ENCODE measurements around the gene NPAS2. TPM values are rescaled to one million over a fixed set of nuclear protein-coding genes. Genes with fewer than 3 reads are reported as not detected.
A peak's percentile ranks its signal among the peaks of the same experiment; 100 is the strongest.

The NPAS2 gene
- total RNA-seq (2021; ENCODE audit: unreplicated experiment): 20.4 TPM
- polyA plus RNA-seq (2012): 25.1 and 29.9 TPM in 2 replicates
- percentile 64 among the genes with signal in this experiment for Bru-seq, nascent RNA
- BruChase-seq, experiment 1, labeled RNA remaining after a 6-hour chase: percentile 61 among the genes with signal in this experiment
- percentile 61 among the genes with signal in this experiment for BruChase-seq, experiment 2, labeled RNA remaining after a 2-hour chase
- long read RNA-seq, partial matches to known transcripts: 7 of 12 reads
- long read RNA-seq, other reads (novel, unspliced or antisense): 5 of 12 reads

DNA sequence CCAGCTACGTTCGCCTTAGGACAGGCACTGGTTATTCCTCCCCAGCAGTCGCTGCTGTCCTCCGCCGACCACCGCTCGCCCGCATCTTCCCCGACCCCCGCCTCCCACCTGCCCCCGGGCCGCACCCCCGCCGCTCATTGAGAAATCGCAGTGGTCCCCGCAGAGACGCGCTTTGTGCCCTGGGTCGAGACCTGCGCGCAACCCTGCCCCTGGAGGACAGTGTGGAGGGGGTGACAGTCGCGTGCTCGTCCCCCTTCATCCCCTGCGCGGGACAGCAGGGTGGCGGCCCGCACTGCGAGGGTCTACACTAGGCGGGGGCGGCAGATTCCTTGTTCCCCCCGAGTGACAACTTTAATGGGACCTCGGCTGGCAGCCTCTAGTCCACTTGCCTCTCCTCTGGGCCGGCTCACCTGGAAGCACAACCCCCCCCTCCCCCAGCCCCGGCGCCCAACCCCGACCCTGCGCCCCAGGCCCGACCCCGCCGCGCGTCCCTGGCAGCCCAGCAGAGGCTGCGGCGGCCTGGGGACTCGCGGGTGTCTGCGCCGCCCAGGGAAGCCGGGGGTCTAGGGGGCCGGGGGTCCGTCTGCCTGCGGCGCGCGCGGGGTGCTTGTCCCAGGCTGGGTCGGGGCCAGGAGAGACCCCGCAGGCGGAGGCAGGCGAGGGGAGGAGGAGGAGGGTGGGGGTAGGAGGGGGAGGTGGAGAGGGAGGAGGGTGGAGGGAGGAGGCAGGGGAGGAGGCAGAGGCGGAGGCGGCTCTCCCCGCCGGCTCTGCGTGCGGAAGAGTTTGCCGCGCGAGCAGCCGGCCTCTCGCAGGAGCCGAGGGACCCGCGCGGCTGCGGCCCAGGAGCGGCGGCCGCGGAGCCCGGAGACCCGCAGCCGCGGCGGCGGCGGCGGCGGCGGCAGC is at the start of gene NPAS2:
TSS of gene NPAS2 (plus strand) at position 770 of the 903 bp plus-strand sequence. CDS start 84,616 bp downstream, outside the sequence.
- Histone ChIP-seq H2AFZ (ENCODE audit: low read depth, low read length, poor library complexity, severe bottlenecking) (peak within 1 kb of the TSS; percentile 0), H3K79me2 (ENCODE audit: insufficient read depth, low read length) (peaks cover 11% of the 10 kb centered on the region), H3K27ac (ENCODE audit: low read depth, low read length) (peak within 1 kb of the TSS; percentile 58), H3K9me2 (ENCODE audit: insufficient read depth) (no peaks in the 10 kb centered on the region), H4K20me1 (ENCODE audit: insufficient read depth) (no peaks in the 10 kb centered on the region), H3K4me1 (ENCODE audit: control insufficient read depth in 1 of 2, insufficient read depth in 2 of 2, low read length in 2 of 2) (peaks cover 3 to 41% of the 10 kb centered on the region in 2 experiments; a peak in 3 of 4 replicates), H3K4me3 (replicated peaks in 1 of 2; ENCODE audit: low read depth in 1 of 2, low read length in 2 of 2) (peak within 1 kb of the TSS; percentile 60 to 67), H3K36me3 (ENCODE audit: control insufficient read depth in 1 of 2, insufficient read depth in 2 of 2, low read length in 2 of 2) (no peaks in the 10 kb centered on the region), H3K9ac (ENCODE audit: low read length) (peak within 1 kb of the TSS; percentile 73), H3K9me3 (ENCODE audit: control insufficient read depth in 1 of 2, insufficient read depth in 1 of 2, low read depth in 1 of 2, low read length in 2 of 2) (no peaks in the 10 kb centered on the region), H3K4me2 (ENCODE audit: low read length) (peak within 1 kb of the TSS; percentile 96), H3K27me3 (ENCODE audit: insufficient read depth, low read length) (no peaks in the 10 kb centered on the region)
- ChIA-PET RAD21 (ENCODE audit: low non-redundant PET in 1 of 2, low total read pairs in 2 of 2, uncharacterized antibody in 2 of 2, unreplicated experiment in 2 of 2) (no interaction called here), CTCF (no interaction called here), POLR2A (interaction anchor here (0.7 to 1.0 kb wide), 2 partner anchors 182 to 257 kb away, joined by 3 to 4 read pairs; partner anchors contain the start of genes PDCL3 and RPL31)
- intact Hi-C loops (cut with micrococcal nuclease): loop anchor here (5.0 to 10.0 kb wide), 3 partner anchors 83 to 205 kb away; no protein-coding TSS in a partner anchor
- TF ChIP-seq POLR2A (IDR thresholded peaks at IDR 0.05; ENCODE audit: borderline replicate concordance, extremely low read depth, insufficient read depth, insufficient read length): peak; percentile 21
- no peak for TF ChIP-seq EGR1 (IDR thresholded peaks at IDR 0.05; ENCODE audit: low read depth)
- TF ChIP-seq CBX3 (IDR thresholded peaks at IDR 0.05; ENCODE audit: low read depth): no peak
- TF ChIP-seq POLR2AphosphoS5 (IDR thresholded peaks at IDR 0.05; ENCODE audit: low read depth, low read length): peak; percentile 42
- TF ChIP-seq SP1 (IDR thresholded peaks at IDR 0.05; ENCODE audit: low read depth): no peak
- DNase-seq (ENCODE audit: low read depth, low spot score) (no peak), ATAC-seq (peak; percentile 75)
- no TSS peak for BruUV-seq (replicated peaks)

DNA sequence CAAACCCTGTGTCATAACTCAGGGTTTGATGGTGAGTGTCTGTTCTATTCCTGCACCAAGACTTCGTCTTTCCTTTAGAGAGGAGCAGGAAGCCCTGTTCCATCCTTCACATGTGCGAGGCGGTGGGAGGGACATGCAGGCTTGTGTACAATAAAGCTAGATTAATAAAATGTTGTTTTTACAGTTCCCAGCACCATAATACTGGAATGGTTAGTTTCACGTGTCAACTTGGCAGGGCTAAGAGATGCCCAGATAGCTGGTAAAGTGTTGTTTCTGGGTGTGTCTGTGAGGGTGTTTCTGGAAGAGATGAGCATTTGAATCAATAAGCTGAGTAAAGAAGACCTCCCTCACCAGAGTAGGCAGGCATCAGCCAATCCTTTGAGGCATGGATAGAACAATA is 48.8 kb upstream of the NPAS2 start:
- H3K9me3 ChIP-seq (ENCODE audit: control insufficient read depth in 1 of 2, insufficient read depth in 1 of 2, low read depth in 1 of 2, low read length in 2 of 2): no peaks in the 10 kb centered on the region
- no peak overlapping the region for H3K4me3 ChIP-seq (replicated peaks in 1 of 2; ENCODE audit: low read depth in 1 of 2, low read length in 2 of 2)
- intact Hi-C loops (cut with micrococcal nuclease): no loop called here
- H3K9ac ChIP-seq (ENCODE audit: low read length): no peak overlapping the region
- no peaks in the 10 kb centered on the region for H3K79me2 ChIP-seq (ENCODE audit: insufficient read depth, low read length)
- H3K4me1 ChIP-seq (ENCODE audit: control insufficient read depth in 1 of 2, insufficient read depth in 2 of 2, low read length in 2 of 2): peaks cover 0 to 20% of the 10 kb centered on the region in 2 experiments; a peak in 2 of 4 replicates
- no peaks in the 10 kb centered on the region for H3K9me2 ChIP-seq (ENCODE audit: insufficient read depth)
- no peak for DNase-seq (ENCODE audit: low read depth, low spot score)
- ATAC-seq: no peak
- H3K27ac ChIP-seq (ENCODE audit: low read depth, low read length): no peak overlapping the region
- no peaks in the 10 kb centered on the region for H4K20me1 ChIP-seq (ENCODE audit: insufficient read depth)
- BruUV-seq (replicated peaks): no TSS peak
- H2AFZ ChIP-seq (ENCODE audit: low read depth, low read length, poor library complexity, severe bottlenecking): no peak overlapping the region
- H3K27me3 ChIP-seq (ENCODE audit: insufficient read depth, low read length): no peaks in the 10 kb centered on the region
- CTCF ChIA-PET: no interaction called here
- RAD21 ChIA-PET (ENCODE audit: low non-redundant PET in 1 of 2, low total read pairs in 2 of 2, uncharacterized antibody in 2 of 2, unreplicated experiment in 2 of 2): interaction anchor here in 1 of 2 experiments (0.7 kb wide), 1 partner anchor 161 kb away, joined by 5 read pairs; no protein-coding TSS in a partner anchor
- H3K4me2 ChIP-seq (ENCODE audit: low read length): no peak overlapping the region
- POLR2A ChIA-PET: no interaction called here
- H3K36me3 ChIP-seq (ENCODE audit: control insufficient read depth in 1 of 2, insufficient read depth in 2 of 2, low read length in 2 of 2): no peaks in the 10 kb centered on the region
- TF ChIP-seq RAD21 (IDR thresholded peaks at IDR 0.05; ENCODE audit: low read depth) (no peak), ZFX (IDR thresholded peaks at IDR 0.05) (no peak), JUND (IDR thresholded peaks at IDR 0.05) (no peak), CEBPB (IDR thresholded peaks at IDR 0.05; ENCODE audit: low read depth) (no peak), YY1 (IDR thresholded peaks at IDR 0.05; ENCODE audit: extremely low read depth, insufficient replicate concordance, low read depth, low read length) (no peak), CBX3 (IDR thresholded peaks at IDR 0.05; ENCODE audit: low read depth) (no peak), SRF (IDR thresholded peaks at IDR 0.05; ENCODE audit: low read depth) (no peak), ELF1 (IDR thresholded peaks at IDR 0.05; ENCODE audit: borderline replicate concordance, low read depth) (no peak), SIN3A (IDR thresholded peaks at IDR 0.05; ENCODE audit: low read depth) (no peak), POLR2AphosphoS5 (IDR thresholded peaks at IDR 0.05; ENCODE audit: low read depth, low read length) (no peak), ZBTB33 (IDR thresholded peaks at IDR 0.05; ENCODE audit: extremely low read depth, insufficient replicate concordance, low read length) (no peak)
- TF ChIP-seq, protein P1, sequence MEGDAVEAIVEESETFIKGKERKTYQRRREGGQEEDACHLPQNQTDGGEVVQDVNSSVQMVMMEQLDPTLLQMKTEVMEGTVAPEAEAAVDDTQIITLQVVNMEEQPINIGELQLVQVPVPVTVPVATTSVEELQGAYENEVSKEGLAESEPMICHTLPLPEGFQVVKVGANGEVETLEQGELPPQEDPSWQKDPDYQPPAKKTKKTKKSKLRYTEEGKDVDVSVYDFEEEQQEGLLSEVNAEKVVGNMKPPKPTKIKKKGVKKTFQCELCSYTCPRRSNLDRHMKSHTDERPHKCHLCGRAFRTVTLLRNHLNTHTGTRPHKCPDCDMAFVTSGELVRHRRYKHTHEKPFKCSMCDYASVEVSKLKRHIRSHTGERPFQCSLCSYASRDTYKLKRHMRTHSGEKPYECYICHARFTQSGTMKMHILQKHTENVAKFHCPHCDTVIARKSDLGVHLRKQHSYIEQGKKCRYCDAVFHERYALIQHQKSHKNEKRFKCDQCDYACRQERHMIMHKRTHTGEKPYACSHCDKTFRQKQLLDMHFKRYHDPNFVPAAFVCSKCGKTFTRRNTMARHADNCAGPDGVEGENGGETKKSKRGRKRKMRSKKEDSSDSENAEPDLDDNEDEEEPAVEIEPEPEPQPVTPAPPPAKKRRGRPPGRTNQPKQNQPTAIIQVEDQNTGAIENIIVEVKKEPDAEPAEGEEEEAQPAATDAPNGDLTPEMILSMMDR (IDR thresholded peaks at IDR 0.05 in 2 of 3, conservative IDR thresholded peaks at IDR 0.05 in 1 of 3; ENCODE audit: borderline replicate concordance in 1 of 3, insufficient read depth in 1 of 3, low read depth in 2 of 3, low read length in 2 of 3): no peak

All from HCT116 (cell line).